Adipocyte (in vitro differentiated cells): Measurements from ENCODE around the gene C14orf180.
A peak's percentile ranks its signal among the peaks of the same experiment; 100 is the strongest.

Experiments used
- DNase-seq: peaks from one replicate; pipeline ENCODE4 v3.0.0-alpha.2; 2015; ENCODE audit warnings: low read depth
- H3K27me3 ChIP-seq: replicated peaks from 2 replicates; pipeline ENCODE4 v1.7.0; 2013; ENCODE audit warnings: mild to moderate bottlenecking, low read length, moderate library complexity; ENCODE audit not compliant: control insufficient read depth, insufficient read depth
- H3K36me3 ChIP-seq: 2 replicates; pipeline ENCODE4 v1.7.0; 2013; ENCODE audit warnings: low read length, mild to moderate bottlenecking, moderate library complexity; ENCODE audit not compliant: control insufficient read depth, insufficient read depth, severe bottlenecking
- H3K4me1 ChIP-seq: 2 replicates; pipeline ENCODE4 v1.7.0; 2013; ENCODE audit warnings: mild to moderate bottlenecking, low read length, moderate library complexity; ENCODE audit not compliant: control insufficient read depth, insufficient read depth
- H3K4me3 ChIP-seq: 2 replicates; pipeline ENCODE4 v1.7.0; 2013; ENCODE audit warnings: mild to moderate bottlenecking, low read length, moderate library complexity
- H3K9ac ChIP-seq: 2 replicates; pipeline ENCODE4 v1.7.0; 2013; ENCODE audit warnings: mild to moderate bottlenecking, low read length, moderate library complexity
- H3K9me3 ChIP-seq: 2 replicates; pipeline ENCODE4 v1.7.0; 2013; ENCODE audit warnings: mild to moderate bottlenecking, low read length, moderate library complexity; ENCODE audit not compliant: control insufficient read depth

Gene C14orf180

GRCh38 chr14:104592292-104592672, 12.7 kb downstream of the C14orf180 start:
- peaks cover 12% of the 10 kb centered on the region for H3K27me3 ChIP-seq

DNA sequence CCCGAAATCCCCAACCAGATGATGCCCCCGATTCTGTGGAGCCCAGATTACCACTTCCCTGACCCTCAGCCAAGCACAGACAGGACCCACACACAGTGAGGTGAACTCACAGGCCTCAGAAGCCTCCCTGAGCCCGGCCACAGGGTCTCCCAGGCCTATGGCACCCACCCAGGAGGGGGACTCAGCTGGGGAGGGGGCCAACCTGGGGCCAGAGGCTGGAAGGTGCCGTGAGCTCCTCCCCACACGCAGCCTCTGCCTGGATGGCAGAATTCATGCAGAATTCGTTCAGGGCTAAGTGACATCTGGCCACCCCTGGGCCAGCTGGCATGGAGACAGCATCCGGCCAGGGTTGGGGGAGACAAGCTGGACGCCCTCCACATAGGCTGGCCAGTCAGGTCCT, 13.2 kb downstream of the C14orf180 start:
- Histone ChIP-seq H3K4me1 (peaks cover 11% of the 10 kb centered on the region), H3K36me3 (peaks cover 12% of the 10 kb centered on the region), H3K9ac (no peak overlapping the region), H3K9me3 (no peaks in the 10 kb centered on the region), H3K4me3 (no peak overlapping the region), H3K27me3 (peaks cover 17% of the 10 kb centered on the region)
- no peak for DNase-seq

More at GRCh38 chr14:104592292-104592672, 12.7 kb downstream of the C14orf180 start:
- H3K4me1 ChIP-seq = peaks cover 11% of the 10 kb centered on the region
- DNase-seq = no peak
- H3K4me3 ChIP-seq = no peak overlapping the region
- peaks cover 15% of the 10 kb centered on the region for H3K36me3 ChIP-seq
- H3K9ac ChIP-seq = no peak overlapping the region
- H3K9me3 ChIP-seq = no peaks in the 10 kb centered on the region

- Histone ChIP-seq H3K36me3 (peaks cover 9% of the 10 kb centered on the region), H3K9me3 (no peaks in the 10 kb centered on the region), H3K4me3 (no peak overlapping the region), H3K9ac (no peak overlapping the region), H3K4me1 (peaks cover 11% of the 10 kb centered on the region), H3K27me3 (peaks cover 18% of the 10 kb centered on the region)
- DNase-seq = no peak
These were observed 13.7 kb downstream of the C14orf180 start for GRCh38 chr14:104593241-104593701.

GRCh38 chr14:104593710-104594136, 14.2 kb downstream of the C14orf180 start:
- no peaks in the 10 kb centered on the region for H3K9me3 ChIP-seq
- H3K4me1 ChIP-seq = peaks cover 11% of the 10 kb centered on the region
- no peak overlapping the region for H3K4me3 ChIP-seq
- peak overlapping the region; percentile 19 for H3K9ac ChIP-seq
- peaks cover 20% of the 10 kb centered on the region for H3K27me3 ChIP-seq
- peak; percentile 44 for DNase-seq
- H3K36me3 ChIP-seq = peaks cover 8% of the 10 kb centered on the region

- no peak overlapping the region for H3K9ac ChIP-seq
- no peaks in the 10 kb centered on the region for H3K9me3 ChIP-seq
- peaks cover 4% of the 10 kb centered on the region for H3K36me3 ChIP-seq
- no peak overlapping the region for H3K4me3 ChIP-seq
- no peak for DNase-seq
- H3K27me3 ChIP-seq = peaks cover 26% of the 10 kb centered on the region
- peaks cover 11% of the 10 kb centered on the region for H3K4me1 ChIP-seq
These were observed 14.9 kb downstream of the C14orf180 start for GRCh38 chr14:104594310-104595046.

GRCh38 chr14:104595116-104595675, 15.6 kb downstream of the C14orf180 start:
- DNase-seq = no peak
- peaks cover 11% of the 10 kb centered on the region for H3K4me1 ChIP-seq
- H3K9me3 ChIP-seq = no peaks in the 10 kb centered on the region

DNA sequence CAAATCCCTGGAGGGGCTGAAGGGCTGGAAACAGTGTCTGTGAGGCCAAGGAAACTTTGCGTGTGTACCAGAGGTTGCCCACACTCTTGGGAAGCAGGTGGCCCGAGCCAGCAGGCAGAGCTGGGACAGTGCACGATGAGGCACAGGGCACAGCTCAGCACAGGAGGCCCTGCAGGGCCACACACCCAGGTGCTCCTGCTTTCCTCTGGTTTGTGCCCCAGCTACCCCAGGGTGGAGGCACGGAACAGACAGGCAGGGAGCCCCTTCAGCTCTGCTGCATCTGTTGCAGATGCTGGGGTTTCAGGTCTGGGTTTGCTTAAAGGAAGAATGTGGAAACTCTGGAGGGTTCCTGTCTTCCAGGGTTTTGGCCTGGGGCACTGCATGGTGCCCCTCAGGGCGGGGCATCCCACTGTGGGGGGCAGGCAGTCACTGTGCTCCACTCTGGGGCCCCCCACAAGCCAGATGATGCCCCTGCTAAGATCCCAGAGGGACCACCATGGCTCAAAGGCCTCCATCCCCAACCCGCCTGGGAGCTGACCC, 16.4 kb downstream of the C14orf180 start:
- H3K36me3 ChIP-seq = no peaks in the 10 kb centered on the region
- H3K9ac ChIP-seq = no peak overlapping the region
- H3K9me3 ChIP-seq = no peaks in the 10 kb centered on the region
- H3K4me3 ChIP-seq = no peak overlapping the region
- H3K27me3 ChIP-seq = peaks cover 39% of the 10 kb centered on the region
- DNase-seq = no peak
- peaks cover 11% of the 10 kb centered on the region for H3K4me1 ChIP-seq

More at GRCh38 chr14:104595116-104595675, 15.6 kb downstream of the C14orf180 start:
- Histone ChIP-seq H3K9ac (no peak overlapping the region), H3K27me3 (peaks cover 31% of the 10 kb centered on the region), H3K4me3 (no peak overlapping the region), H3K36me3 (peaks cover 4% of the 10 kb centered on the region)

DNA sequence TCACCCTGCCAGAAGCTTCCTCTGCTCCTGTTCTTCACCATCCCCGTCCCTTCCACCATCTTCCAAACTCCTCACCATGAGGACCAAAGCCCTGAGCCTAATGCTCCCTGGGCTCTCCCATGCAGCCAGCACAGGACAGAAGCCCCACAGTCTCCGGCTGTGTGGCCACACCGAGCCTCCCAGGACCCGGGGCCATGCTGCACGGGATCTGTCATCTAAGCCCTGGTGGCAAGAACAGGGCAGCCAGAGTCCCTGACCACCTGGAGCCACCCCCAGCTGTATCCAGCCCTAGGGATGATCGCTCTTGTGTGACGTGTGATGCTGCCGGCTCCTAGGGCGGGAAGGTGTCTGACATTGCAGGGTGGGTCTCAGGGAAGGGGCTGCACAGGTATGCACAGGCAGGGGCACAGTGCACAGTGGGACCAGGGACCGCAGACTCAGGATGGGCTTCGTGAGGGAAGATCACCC, 16.9 kb downstream of the C14orf180 start:
- Histone ChIP-seq H3K27me3 (peaks cover 43% of the 10 kb centered on the region), H3K36me3 (no peaks in the 10 kb centered on the region), H3K9me3 (no peaks in the 10 kb centered on the region), H3K9ac (no peak overlapping the region), H3K4me3 (no peak overlapping the region), H3K4me1 (peaks cover 11% of the 10 kb centered on the region)
- no peak for DNase-seq

DNA sequence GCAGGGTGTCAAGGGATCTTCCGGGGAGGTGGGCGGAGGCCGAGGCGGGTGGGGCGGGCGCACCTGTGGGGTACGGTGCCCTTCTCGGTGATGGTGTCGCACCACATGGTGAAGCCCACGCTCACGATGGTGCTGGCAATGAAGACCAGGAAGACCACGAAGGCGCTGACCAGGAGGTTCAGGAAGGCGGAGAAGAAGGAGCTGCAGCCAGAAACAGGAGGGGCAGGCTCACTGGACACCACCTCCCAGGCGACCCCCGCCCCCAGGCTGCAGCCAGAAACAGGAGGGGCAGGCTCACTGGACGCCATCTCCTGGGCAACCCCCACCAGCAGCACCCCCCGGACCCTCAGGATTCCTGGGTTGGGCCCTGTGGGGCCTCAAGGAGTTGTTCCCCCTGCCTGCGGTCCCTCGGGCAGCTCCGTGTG, 17.4 kb downstream of the C14orf180 start:
- peaks cover 11% of the 10 kb centered on the region for H3K4me1 ChIP-seq
- no peaks in the 10 kb centered on the region for H3K9me3 ChIP-seq
- DNase-seq = no peak
- peaks cover 48% of the 10 kb centered on the region for H3K27me3 ChIP-seq
- H3K9ac ChIP-seq = no peak overlapping the region
- no peak overlapping the region for H3K4me3 ChIP-seq
- H3K36me3 ChIP-seq = no peaks in the 10 kb centered on the region

GRCh38 chr14:104597576-104597975, 18.0 kb downstream of the C14orf180 start:
- no peaks in the 10 kb centered on the region for H3K36me3 ChIP-seq
- peaks cover 54% of the 10 kb centered on the region for H3K27me3 ChIP-seq
- no peak overlapping the region for H3K4me3 ChIP-seq
- H3K9me3 ChIP-seq = no peaks in the 10 kb centered on the region
- no peak for DNase-seq
- peaks cover 11% of the 10 kb centered on the region for H3K4me1 ChIP-seq
- no peak overlapping the region for H3K9ac ChIP-seq
